NCI-H345 treated with DMSO at 0.1 percent for 48 hours (cell line): ENCODE measurements around the gene NFATC1.

Source experiments
- DNase-seq: peaks from one replicate; lab custom pipeline; 2025; ENCODE audit not compliant: unreplicated experiment; lab: John Stamatoyannopoulos, UW

The NFATC1 gene

GRCh38 chr18:79529296-79529695 lies 133.6 kb downstream of the NFATC1 start:
- no peak for DNase-seq

- DNase-seq = no peak
Observed at GRCh38 chr18:79529991-79530390, 134.3 kb downstream of the NFATC1 start.

GRCh38 chr18:79530821-79531220 lies 135.1 kb downstream of the NFATC1 start:
- DNase-seq = no peak

GRCh38 chr18:79531386-79531785 lies 135.7 kb downstream of the NFATC1 start:
- no peak for DNase-seq

- no peak for DNase-seq
Observed at GRCh38 chr18:79531926-79532312, 136.2 kb downstream of the NFATC1 start.

- no peak for DNase-seq
Observed at GRCh38 chr18:79532313-79533007, 136.7 kb downstream of the NFATC1 start.

GRCh38 chr18:79533146-79533545 lies 137.4 kb downstream of the NFATC1 start:
- no peak for DNase-seq

- DNase-seq = no peak
Observed at GRCh38 chr18:79533591-79533990, 137.9 kb downstream of the NFATC1 start.

GRCh38 chr18:79534356-79534755 lies 138.6 kb downstream of the NFATC1 start:
- DNase-seq = no peak

GRCh38 chr18:79537758-79538157 lies 142.0 kb downstream of the NFATC1 start:
- no peak for DNase-seq

- DNase-seq = no peak
Observed at GRCh38 chr18:79538635-79539034, 142.9 kb downstream of the NFATC1 start.

- DNase-seq = no peak
Observed at GRCh38 chr18:79540161-79540903, 144.6 kb downstream of the NFATC1 start.

GRCh38 chr18:79540904-79541282 lies 145.2 kb downstream of the NFATC1 start:
- no peak for DNase-seq

GRCh38 chr18:79542213-79542612 lies 146.5 kb downstream of the NFATC1 start:
- no peak for DNase-seq

GRCh38 chr18:79542876-79543750 lies 147.4 kb downstream of the NFATC1 start:
- DNase-seq = no peak

- DNase-seq = no peak
Observed at GRCh38 chr18:79543861-79544385, 148.2 kb downstream of the NFATC1 start.

- no peak for DNase-seq
Observed at GRCh38 chr18:79544386-79544963, 148.7 kb downstream of the NFATC1 start.

GRCh38 chr18:79545255-79545654 lies 149.5 kb downstream of the NFATC1 start:
- DNase-seq = no peak

GRCh38 chr18:79545736-79546171 lies 150.0 kb downstream of the NFATC1 start:
- DNase-seq = no peak

GRCh38 chr18:79546781-79547272 lies 151.1 kb downstream of the NFATC1 start:
- DNase-seq = no peak
